Testis (tissue), 2 donors: ENCODE measurements around the gene SH3RF1.

Experiments
- POLR2A ChIP-seq: fragments of 450-650 bp; IDR thresholded peaks from one replicate; pipeline ENCODE4 v1.6.1; 2017; ENCODE audit warnings: antibody characterized with exemption, mild to moderate bottlenecking, moderate library complexity
- TF ChIP-seq, protein P1 (sequence below), 3 experiments: fragments of 450-650 bp in 2 of 3; fragments of 200-600 bp in 1 of 3; sonication (generic) in 1 of 3; IDR thresholded peaks; one replicate each; pipeline ENCODE4 v1.5.1; 2016 to 2019; ENCODE audit warnings: antibody characterized with exemption in 3 of 3, mild to moderate bottlenecking in 2 of 3, moderate library complexity in 1 of 3

DNA sequence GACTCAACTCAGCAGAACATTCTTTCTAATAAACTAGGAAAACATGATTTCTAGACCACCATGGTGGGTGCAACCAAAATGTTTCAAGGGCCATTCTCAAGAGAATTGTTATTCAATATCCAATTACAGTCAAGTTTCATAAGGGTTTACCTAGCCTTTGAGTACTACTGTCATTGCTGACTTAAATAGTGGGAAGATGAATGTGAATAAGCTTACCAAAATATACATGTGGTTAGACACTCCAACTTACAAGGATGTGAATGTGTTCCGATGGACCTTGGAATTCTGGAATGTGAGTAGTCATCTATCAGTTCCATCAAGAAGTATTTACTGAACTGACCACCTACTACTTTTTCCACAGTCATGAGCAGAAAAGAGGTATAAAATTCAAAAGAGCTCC lies 16.9 kb downstream of the SH3RF1 start:
- TF ChIP-seq, protein P1, sequence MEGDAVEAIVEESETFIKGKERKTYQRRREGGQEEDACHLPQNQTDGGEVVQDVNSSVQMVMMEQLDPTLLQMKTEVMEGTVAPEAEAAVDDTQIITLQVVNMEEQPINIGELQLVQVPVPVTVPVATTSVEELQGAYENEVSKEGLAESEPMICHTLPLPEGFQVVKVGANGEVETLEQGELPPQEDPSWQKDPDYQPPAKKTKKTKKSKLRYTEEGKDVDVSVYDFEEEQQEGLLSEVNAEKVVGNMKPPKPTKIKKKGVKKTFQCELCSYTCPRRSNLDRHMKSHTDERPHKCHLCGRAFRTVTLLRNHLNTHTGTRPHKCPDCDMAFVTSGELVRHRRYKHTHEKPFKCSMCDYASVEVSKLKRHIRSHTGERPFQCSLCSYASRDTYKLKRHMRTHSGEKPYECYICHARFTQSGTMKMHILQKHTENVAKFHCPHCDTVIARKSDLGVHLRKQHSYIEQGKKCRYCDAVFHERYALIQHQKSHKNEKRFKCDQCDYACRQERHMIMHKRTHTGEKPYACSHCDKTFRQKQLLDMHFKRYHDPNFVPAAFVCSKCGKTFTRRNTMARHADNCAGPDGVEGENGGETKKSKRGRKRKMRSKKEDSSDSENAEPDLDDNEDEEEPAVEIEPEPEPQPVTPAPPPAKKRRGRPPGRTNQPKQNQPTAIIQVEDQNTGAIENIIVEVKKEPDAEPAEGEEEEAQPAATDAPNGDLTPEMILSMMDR (IDR thresholded peaks at IDR 0.05), result no peak
- TF ChIP-seq POLR2A, result no peak
